K562 (cell line): ENCODE measurements around the gene GPX5. TPM values are rescaled to one million over a fixed set of nuclear protein-coding genes. Genes with fewer than 3 reads are reported as not detected.

ENCODE experiments used
- E2F8 ChIP-seq: fragments of 450-650 bp; IDR thresholded peaks from 2 replicates; pipeline ENCODE4 v1.7.1; 2018; ENCODE audit warnings: mild to moderate bottlenecking, low read depth; ENCODE audit not compliant: partially characterized antibody
- ELF4 ChIP-seq: fragments of 450-650 bp; formaldehyde crosslinking; IDR thresholded peaks from 2 replicates; pipeline ENCODE4 v1.4.0; 2022; ENCODE audit warnings: missing genetic modification characterization
- EP300 ChIP-seq: IDR thresholded peaks from 2 replicates; pipeline ENCODE4 v1.6.1; 2012; ENCODE audit warnings: low read length, improper control_type of control experiment
- GATAD2B ChIP-seq: fragments of 450-650 bp; IDR thresholded peaks from 2 replicates; pipeline ENCODE4 v1.6.1; 2017; ENCODE audit warnings: mild to moderate bottlenecking, borderline replicate concordance
- HBP1 ChIP-seq: fragments of 450-650 bp; formaldehyde crosslinking; IDR thresholded peaks from 2 replicates; pipeline ENCODE4 v1.4.0; 2022; ENCODE audit warnings: missing genetic modification characterization
- OTX1 ChIP-seq: fragments of 450-650 bp; formaldehyde crosslinking; IDR thresholded peaks from 2 replicates; pipeline ENCODE4 v1.4.0; 2022; ENCODE audit warnings: mild to moderate bottlenecking
- PKNOX1 ChIP-seq: fragments of 450-650 bp; IDR thresholded peaks from 2 replicates; pipeline ENCODE4 v1.6.1; 2016
- PRDM10 ChIP-seq: fragments of 450-650 bp; IDR thresholded peaks from 2 replicates; pipeline ENCODE4 v1.6.1; 2018; ENCODE audit not compliant: partially characterized antibody
- RAD21 ChIP-seq, 2 experiments: fragments of 250-450 bp in 1 of 2; fragments of 450-650 bp in 1 of 2; sonication (Bioruptor Pico) in 1 of 2; formaldehyde crosslinking in 1 of 2; IDR thresholded peaks in 1 of 2; conservative IDR thresholded peaks in 1 of 2; 2 replicates each; pipeline versions ENCODE4 v1.4.0 to v1.8.0; 2020 to 2022; ENCODE audit warnings: mild to moderate bottlenecking in 2 of 2, moderate library complexity in 1 of 2
- TAL1 ChIP-seq: fragments of 450-650 bp; IDR thresholded peaks from 2 replicates; pipeline ENCODE4 v1.6.1; 2016; ENCODE audit warnings: mild to moderate bottlenecking
- ZNF449 ChIP-seq: fragments of 250-450 bp; sonication (Bioruptor Pico); IDR thresholded peaks from 2 replicates; pipeline ENCODE4 v1.8.0; 2022; ENCODE audit warnings: moderate library complexity, mild to moderate bottlenecking, inconsistent platforms
- ZNF583 ChIP-seq: fragments of 250-450 bp; sonication (Bioruptor Pico); IDR thresholded peaks from 2 replicates; pipeline ENCODE4 v1.4.0; 2020
- ZNF589 ChIP-seq: fragments of 200-800 bp; sonication (Bioruptor generic); IDR thresholded peaks from 2 replicates; pipeline ENCODE4 v1.6.1; 2016; ENCODE audit warnings: low read depth, missing genetic modification characterization, missing compliant biosample characterization
- polyA plus RNA-seq, 8 experiments: library from polyadenylated mRNA; depleted of rRNA in 4 of 8; stranded (reverse) in 5 of 8; unstranded in 3 of 8; fragments of >200 nt; fragmentation: Nextera tagmentation in 2 of 8; fragmentation: Illumina TruSeq in 1 of 8; extraction: Ambion mirVana in 2 of 8; extraction: Trizol in 1 of 8; gene quantifications; 2 replicates each; pipeline versions ENCODE4 v1.2.1 to v1.2.3, GENCODE V29; 2011 to 2014; ENCODE audit warnings: inconsistent platforms in 1 of 8, missing spikeins in 1 of 8
- total RNA-seq, 7 experiments: library from RNA; depleted of rRNA in 6 of 7; stranded (reverse); fragments of >200 nt in 6 of 7; fragmentation: Illumina TruSeq in 2 of 7; extraction: Trizol in 2 of 7; gene quantifications; 2 replicates each; pipeline versions ENCODE4 v1.2.1 to v1.2.3, GENCODE V29; 2011 to 2021; ENCODE audit warnings: low replicate concordance in 1 of 7

Gene GPX5
- total and polyA plus RNA-seq, 9 of the 15 experiments (the other 6 are each of a cell fraction or from before 2014, with no cell fraction given): 0.07 to 0.18 (median 0.15) TPM; not detected in 6

- peak; percentile 86 for TF ChIP-seq ZNF589 (CRISPR knock-in tag)
- TF ChIP-seq EP300: peak; percentile 97
- peak; percentile 66 for TF ChIP-seq E2F8
- TF ChIP-seq RAD21 (CRISPR knock-in tag; conservative IDR thresholded peaks at IDR 0.05 in 1 of 2, IDR thresholded peaks at IDR 0.05 in 1 of 2): peak in 1 of 2 experiments; percentile 44; a peak in 2 of 4 replicates
- TF ChIP-seq HBP1 (CRISPR knock-in tag): peak; percentile 50; the same call in 1 of the 2 replicates
- peak; percentile 61 for TF ChIP-seq PRDM10
- TF ChIP-seq ELF4 (CRISPR knock-in tag): peak; percentile 98
- 0 out of 2 replicates have a peak, but pooled peaks have one; percentile 73 for TF ChIP-seq ZNF583
- peak; percentile 84; the same call in 1 of the 2 replicates for TF ChIP-seq ZNF449 (CRISPR knock-in tag)
- peak; percentile 83; the same call in 1 of the 2 replicates for TF ChIP-seq GATAD2B
- peak; percentile 58; the same call in 1 of the 2 replicates for TF ChIP-seq OTX1
- 0 out of 2 replicates have a peak, but pooled peaks have one; percentile 10 for TF ChIP-seq PKNOX1
- peak; percentile 99 for TF ChIP-seq TAL1
Observed at GRCh38 chr6:28547003-28547402, 21.3 kb downstream of the GPX5 start (continued).
